ENCODE measurements around the gene ANKRD33B.

DNA sequence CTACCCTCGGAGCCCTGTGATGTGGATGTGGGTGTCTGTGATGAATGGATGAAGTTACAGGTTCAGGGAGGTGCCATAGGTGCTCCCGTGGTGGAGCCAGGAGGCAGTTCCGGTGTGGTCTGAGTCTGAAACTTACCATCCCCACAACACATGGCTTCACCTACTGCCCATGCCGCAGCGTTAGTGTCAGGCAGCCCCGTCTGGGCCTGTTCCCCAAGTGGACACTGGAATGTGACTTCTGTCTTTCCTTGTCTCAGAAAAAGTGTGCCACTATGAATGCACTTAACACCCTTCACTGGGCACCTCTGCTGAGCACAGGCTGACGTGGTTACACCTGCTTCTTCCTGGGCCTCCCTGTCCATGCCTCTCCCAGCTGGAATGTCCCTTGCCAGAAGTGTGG is 8.6 kb downstream of the ANKRD33B start:
- TF ChIP-seq ZNF274 (IDR thresholded peaks at IDR 0.05; ENCODE audit: borderline replicate concordance, extremely low read depth, low read length) (no peak), HDAC2 (IDR thresholded peaks at IDR 0.05; ENCODE audit: borderline replicate concordance in 1 of 2, low read depth in 2 of 2, low read length in 2 of 2) (no peak), TAF1 (IDR thresholded peaks at IDR 0.05; ENCODE audit: low read depth, low read length) (no peak), SIN3A (conservative IDR thresholded peaks at IDR 0.05 in 1 of 2, IDR thresholded peaks at IDR 0.05 in 1 of 2; ENCODE audit: low read depth in 1 of 2, low read length in 2 of 2) (no peak), POLR2AphosphoS5 (IDR thresholded peaks at IDR 0.05; ENCODE audit: low read depth, low read length) (no peak), POLR2A (IDR thresholded peaks at IDR 0.05; ENCODE audit: control extremely low read depth in 1 of 2, low read depth in 2 of 2, low read length in 2 of 2) (no peak), JUND (IDR thresholded peaks at IDR 0.05; ENCODE audit: low read length) (no peak), BRCA1 (IDR thresholded peaks at IDR 0.05; ENCODE audit: low read depth, low read length) (no peak)
- TF ChIP-seq, protein P1, sequence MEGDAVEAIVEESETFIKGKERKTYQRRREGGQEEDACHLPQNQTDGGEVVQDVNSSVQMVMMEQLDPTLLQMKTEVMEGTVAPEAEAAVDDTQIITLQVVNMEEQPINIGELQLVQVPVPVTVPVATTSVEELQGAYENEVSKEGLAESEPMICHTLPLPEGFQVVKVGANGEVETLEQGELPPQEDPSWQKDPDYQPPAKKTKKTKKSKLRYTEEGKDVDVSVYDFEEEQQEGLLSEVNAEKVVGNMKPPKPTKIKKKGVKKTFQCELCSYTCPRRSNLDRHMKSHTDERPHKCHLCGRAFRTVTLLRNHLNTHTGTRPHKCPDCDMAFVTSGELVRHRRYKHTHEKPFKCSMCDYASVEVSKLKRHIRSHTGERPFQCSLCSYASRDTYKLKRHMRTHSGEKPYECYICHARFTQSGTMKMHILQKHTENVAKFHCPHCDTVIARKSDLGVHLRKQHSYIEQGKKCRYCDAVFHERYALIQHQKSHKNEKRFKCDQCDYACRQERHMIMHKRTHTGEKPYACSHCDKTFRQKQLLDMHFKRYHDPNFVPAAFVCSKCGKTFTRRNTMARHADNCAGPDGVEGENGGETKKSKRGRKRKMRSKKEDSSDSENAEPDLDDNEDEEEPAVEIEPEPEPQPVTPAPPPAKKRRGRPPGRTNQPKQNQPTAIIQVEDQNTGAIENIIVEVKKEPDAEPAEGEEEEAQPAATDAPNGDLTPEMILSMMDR (IDR thresholded peaks at IDR 0.05; ENCODE audit: control extremely low read depth in 1 of 3, insufficient read depth in 1 of 3, low read depth in 1 of 3, low read length in 3 of 3), result no peak
